WTC11 (cell line): Measurements from ENCODE around the gene HIF3A. TPM values are rescaled to one million over a fixed set of nuclear protein-coding genes. Genes with fewer than 3 reads are reported as not detected.

Source experiments
- ATAC-seq: fragments of 200-7000 bp; cut with Tn5 transposase; 2 replicates; pipeline ENCODE4 v1.10.0; 2021; ENCODE audit warnings: mild to moderate bottlenecking, moderate library complexity
- Bru-seq: library from RNA; stranded (reverse); fragments of 400-500 nt; gene quantifications from one replicate; lab custom pipeline; 2021; lab: Mats Ljungman, UMichigan
- CTCF ChIA-PET: fragments of 300-600 bp; sonication (Branson Sonifier 250); formaldehyde crosslinking; loops from one replicate; lab custom pipeline; 2021; ENCODE audit warnings: antibody characterized with exemption; lab: Charles Lee
- POLR2A ChIA-PET: fragments of 350-600 bp; sonication (Branson Sonifier 250); formaldehyde crosslinking; loops from one replicate; lab custom pipeline; 2021; ENCODE audit warnings: antibody characterized with exemption; lab: Charles Lee
- DNase-seq: peaks from one replicate; pipeline ENCODE4 v3.0.0; 2021; ENCODE audit warnings: low spot score
- H3K27ac Mint-ChIP-seq: 2 replicates; pipeline ENCODE4 v1.8.0; 2021; ENCODE audit warnings: mixed read lengths
- H3K27me3 Mint-ChIP-seq: 2 replicates; pipeline ENCODE4 v1.8.0; 2021; ENCODE audit warnings: low read depth, mild to moderate bottlenecking, moderate library complexity, mixed read lengths
- H3K36me3 Mint-ChIP-seq: 2 replicates; pipeline ENCODE4 v1.8.0; 2021; ENCODE audit warnings: mixed read lengths
- H3K4me1 Mint-ChIP-seq: 2 replicates; pipeline ENCODE4 v1.8.0; 2022; ENCODE audit warnings: mixed read lengths
- H3K4me3 Mint-ChIP-seq: 2 replicates; pipeline ENCODE4 v1.8.0; 2021; ENCODE audit warnings: mild to moderate bottlenecking, moderate library complexity, mixed read lengths
- H3K9me3 Mint-ChIP-seq: 2 replicates; pipeline ENCODE4 v1.8.0; 2021; ENCODE audit warnings: mixed read lengths
- FOXJ3 ChIP-seq: sonication (generic); formaldehyde crosslinking; IDR thresholded peaks from 2 replicates; pipeline ENCODE4 v1.9.0; 2021; ENCODE audit warnings: missing genetic modification reagents, mild to moderate bottlenecking, borderline replicate concordance
- JAZF1 ChIP-seq: fragments of 250-450 bp; sonication (Bioruptor Pico); IDR thresholded peaks from 2 replicates; pipeline ENCODE4 v1.9.0; 2021; ENCODE audit warnings: moderate library complexity, mild to moderate bottlenecking, inconsistent platforms
- NFYB ChIP-seq: sonication (generic); formaldehyde crosslinking; conservative IDR thresholded peaks from 2 replicates; pipeline ENCODE4 v1.8.0; 2022; ENCODE audit warnings: low read depth, missing genetic modification reagents
- OVOL2 ChIP-seq: fragments of 250-450 bp; sonication (Bioruptor Pico); IDR thresholded peaks from 2 replicates; pipeline ENCODE4 v1.9.0; 2021; ENCODE audit warnings: mild to moderate bottlenecking, borderline replicate concordance
- RORB ChIP-seq: fragments of 250-450 bp; sonication (Bioruptor Pico); IDR thresholded peaks from 2 replicates; pipeline ENCODE4 v1.9.0; 2021; ENCODE audit warnings: mild to moderate bottlenecking
- SOX15 ChIP-seq: fragments of 250-450 bp; sonication (Bioruptor Pico); IDR thresholded peaks from 2 replicates; pipeline ENCODE4 v1.9.0; 2021; ENCODE audit warnings: mild to moderate bottlenecking
- SP1 ChIP-seq: sonication (generic); formaldehyde crosslinking; conservative IDR thresholded peaks from 2 replicates; pipeline ENCODE4 v1.8.1; 2022; ENCODE audit warnings: missing genetic modification reagents
- ZNF232 ChIP-seq: sonication (generic); formaldehyde crosslinking; IDR thresholded peaks from 2 replicates; pipeline ENCODE4 v1.8.0; 2022; ENCODE audit warnings: mild to moderate bottlenecking, missing genetic modification reagents
- ZNF671 ChIP-seq: fragments of 250-450 bp; sonication (Bioruptor Pico); IDR thresholded peaks from 2 replicates; pipeline ENCODE4 v1.8.0; 2021; ENCODE audit warnings: mild to moderate bottlenecking
- long read RNA-seq, 3 experiments: library from RNA in 1 of 3; library from capped mRNA in 1 of 3; library from polyadenylated mRNA in 1 of 3; unstranded in 2 of 3; stranded (forward) in 1 of 3; transcript quantifications; one replicate each; pipeline ENCODE4 v2.0.0, GENCODE V29; 2021
- total RNA-seq: library from RNA; stranded (reverse); gene quantifications from 3 replicates; pipeline ENCODE4 v1.2.3, GENCODE V29; 2021
- TF ChIP-seq, protein P1 (sequence below): sonication (generic); formaldehyde crosslinking; IDR thresholded peaks from 2 replicates; pipeline ENCODE4 v1.8.1; 2023; ENCODE audit warnings: mild to moderate bottlenecking, missing genetic modification reagents
- TF ChIP-seq, protein P2 (sequence below): sonication (generic); formaldehyde crosslinking; IDR thresholded peaks from 2 replicates; pipeline ENCODE4 v1.8.0; 2023; ENCODE audit warnings: mild to moderate bottlenecking, missing genetic modification reagents
- TF ChIP-seq, protein P3 (sequence below): sonication (generic); formaldehyde crosslinking; IDR thresholded peaks from 2 replicates; pipeline ENCODE4 v1.8.1; 2022; ENCODE audit warnings: missing genetic modification reagents, borderline replicate concordance
- TF ChIP-seq, protein P4 (sequence below): sonication (generic); formaldehyde crosslinking; IDR thresholded peaks from 2 replicates; pipeline ENCODE4 v1.8.1; 2022; ENCODE audit warnings: mild to moderate bottlenecking, missing genetic modification reagents, moderate library complexity, borderline replicate concordance

HIF3A gene
- 31.8 to 58.2 TPM (median 48.7 TPM) in 3 replicates for total RNA-seq
- percentile 59 among the genes with signal in this experiment for Bru-seq, nascent RNA
- long read RNA-seq, experiment 1, full-length matches to known transcripts = 16 of 92 reads
- long read RNA-seq, experiment 1, partial matches to known transcripts = 13 of 92 reads
- long read RNA-seq, experiment 1, other reads (novel, unspliced or antisense) = 63 of 92 reads
- long read RNA-seq, experiment 2, full-length matches to known transcripts = 1 of 19 reads
- long read RNA-seq, experiment 2, partial matches to known transcripts = 5 of 19 reads
- long read RNA-seq, experiment 2, other reads (novel, unspliced or antisense) = 13 of 19 reads
- long read RNA-seq, experiment 3, partial matches to known transcripts = 0 of 2 reads
- long read RNA-seq, experiment 3, other reads (novel, unspliced or antisense) = 2 of 2 reads

DNA sequence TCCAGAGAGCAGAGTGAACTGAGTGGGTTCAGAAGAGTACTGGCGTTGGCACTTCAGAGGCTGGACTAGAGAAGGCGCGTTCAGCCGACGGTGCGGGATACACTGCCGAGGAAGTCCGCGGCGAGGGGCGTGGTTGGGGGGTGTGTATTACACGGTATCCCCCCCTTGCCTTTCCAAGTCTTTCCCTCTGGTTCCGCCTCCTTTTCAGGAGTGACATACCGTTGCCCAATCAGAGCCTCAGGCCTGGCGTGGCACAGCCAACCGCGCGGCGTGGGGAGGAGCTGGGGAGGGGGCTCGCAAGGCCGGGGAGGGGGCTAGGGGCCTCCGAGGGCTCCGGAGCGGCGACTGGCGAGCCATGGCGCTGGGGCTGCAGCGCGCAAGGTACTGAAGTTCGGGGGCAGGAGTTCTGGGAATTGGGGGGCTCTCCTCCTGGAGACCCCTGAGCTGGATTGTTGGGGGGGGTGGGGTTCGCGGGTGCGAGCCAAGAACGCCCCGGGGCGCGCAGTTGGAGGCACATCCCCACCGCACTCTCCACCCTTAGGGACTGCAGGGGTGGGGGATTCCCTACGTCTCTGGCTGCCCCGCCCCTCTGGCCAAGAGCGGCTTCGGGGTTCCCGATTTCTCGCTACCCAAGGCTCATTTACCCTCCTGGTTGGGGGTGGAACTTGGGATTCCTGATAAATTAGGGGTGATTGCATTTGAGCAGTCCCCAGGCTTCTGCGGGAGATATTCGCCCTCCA, at the start of gene HIF3A:
HIF3A (plus strand) TSS at position 321 of the 740 bp plus-strand sequence; CDS start at position 356, 35 bp downstream.
- ChIA-PET CTCF (interaction anchor here (0.6 to 7.2 kb wide), 8 partner anchors 15 to 268 kb away, joined by 3 to 95 read pairs (median 4); no protein-coding TSS in a partner anchor), POLR2A (interaction anchor here (0.5 to 0.6 kb wide), 2 partner anchors 10 to 202 kb away, joined by 3 to 4 read pairs; no protein-coding TSS in a partner anchor)
- H3K36me3 Mint-ChIP-seq = no peaks in the 10 kb centered on the region
- H3K27ac Mint-ChIP-seq = no peak within 1 kb of the TSS
- no peak for TF ChIP-seq JAZF1 (CRISPR knock-in tag)
- TF ChIP-seq NFYB (CRISPR knock-in tag) = peak; percentile 95
- peak; percentile 85 for TF ChIP-seq SP1
- ATAC-seq (peak; percentile 86), DNase-seq (peak; percentile 93)
- H3K4me1 Mint-ChIP-seq = peaks cover 27% of the 10 kb centered on the region
- H3K9me3 Mint-ChIP-seq = no peaks in the 10 kb centered on the region
- peaks cover 15% of the 10 kb centered on the region for H3K27me3 Mint-ChIP-seq
- H3K4me3 Mint-ChIP-seq = peak within 1 kb of the TSS; percentile 80

DNA sequence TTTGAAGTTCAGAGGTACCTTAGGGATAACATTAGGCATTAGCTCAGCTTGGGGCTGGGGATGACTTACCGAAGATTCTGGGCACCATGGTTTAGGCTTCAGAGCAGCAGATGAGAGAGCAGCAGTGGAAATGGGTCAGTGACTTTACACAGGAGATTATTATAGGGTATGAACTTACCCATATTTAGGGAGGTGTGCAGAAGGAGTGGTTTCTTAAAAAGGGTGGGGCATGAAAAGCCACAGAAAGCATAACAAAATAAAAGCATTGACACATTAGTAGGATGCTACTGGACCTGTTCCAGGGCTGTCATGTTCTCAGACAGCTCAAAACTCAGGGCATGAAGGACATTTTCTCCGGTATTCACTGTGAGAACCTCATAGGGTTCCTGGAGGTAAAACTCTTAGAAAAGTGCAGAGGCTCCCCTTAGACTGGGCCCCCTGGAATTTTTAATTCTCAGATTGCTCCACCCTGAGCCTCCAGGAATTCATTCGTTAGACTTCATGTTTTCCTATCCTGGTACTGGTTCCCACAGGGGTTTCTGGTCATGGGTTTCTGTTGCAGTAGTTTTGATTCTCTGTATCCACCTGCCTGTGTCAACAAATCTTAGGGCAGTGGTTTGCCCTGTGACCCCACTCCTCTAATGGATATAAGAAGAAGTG, 46.6 kb upstream of the HIF3A start:
- ChIA-PET CTCF (interaction anchor here (1.2 to 2.3 kb wide), 3 partner anchors 172 to 222 kb away, joined by 4 to 8 read pairs (median 6); no protein-coding TSS in a partner anchor), POLR2A (interaction anchor here (0.6 kb wide), 1 partner anchor 147 kb away, joined by 6 read pairs; no protein-coding TSS in a partner anchor)
- no peak for DNase-seq
- Mint-ChIP-seq H3K9me3 (no peaks in the 10 kb centered on the region), H3K4me1 (0 out of 2 replicates have a peak, but pooled peaks cover 3% of the 10 kb centered on the region), H3K27ac (no peak overlapping the region), H3K4me3 (no peak overlapping the region), H3K36me3 (no peaks in the 10 kb centered on the region), H3K27me3 (no peaks in the 10 kb centered on the region; the same call in 1 of the 2 replicates)
- no peak for TF ChIP-seq OVOL2 (CRISPR knock-in tag)
- TF ChIP-seq, protein P1, sequence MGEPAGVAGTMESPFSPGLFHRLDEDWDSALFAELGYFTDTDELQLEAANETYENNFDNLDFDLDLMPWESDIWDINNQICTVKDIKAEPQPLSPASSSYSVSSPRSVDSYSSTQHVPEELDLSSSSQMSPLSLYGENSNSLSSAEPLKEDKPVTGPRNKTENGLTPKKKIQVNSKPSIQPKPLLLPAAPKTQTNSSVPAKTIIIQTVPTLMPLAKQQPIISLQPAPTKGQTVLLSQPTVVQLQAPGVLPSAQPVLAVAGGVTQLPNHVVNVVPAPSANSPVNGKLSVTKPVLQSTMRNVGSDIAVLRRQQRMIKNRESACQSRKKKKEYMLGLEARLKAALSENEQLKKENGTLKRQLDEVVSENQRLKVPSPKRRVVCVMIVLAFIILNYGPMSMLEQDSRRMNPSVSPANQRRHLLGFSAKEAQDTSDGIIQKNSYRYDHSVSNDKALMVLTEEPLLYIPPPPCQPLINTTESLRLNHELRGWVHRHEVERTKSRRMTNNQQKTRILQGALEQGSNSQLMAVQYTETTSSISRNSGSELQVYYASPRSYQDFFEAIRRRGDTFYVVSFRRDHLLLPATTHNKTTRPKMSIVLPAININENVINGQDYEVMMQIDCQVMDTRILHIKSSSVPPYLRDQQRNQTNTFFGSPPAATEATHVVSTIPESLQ = no peak
- no peak for TF ChIP-seq RORB (CRISPR knock-in tag)
- TF ChIP-seq ZNF232 (CRISPR knock-in tag) = no peak
- no peak for TF ChIP-seq SOX15 (CRISPR knock-in tag)
- TF ChIP-seq ZNF671 (CRISPR knock-in tag) = no peak
- TF ChIP-seq, protein P2, sequence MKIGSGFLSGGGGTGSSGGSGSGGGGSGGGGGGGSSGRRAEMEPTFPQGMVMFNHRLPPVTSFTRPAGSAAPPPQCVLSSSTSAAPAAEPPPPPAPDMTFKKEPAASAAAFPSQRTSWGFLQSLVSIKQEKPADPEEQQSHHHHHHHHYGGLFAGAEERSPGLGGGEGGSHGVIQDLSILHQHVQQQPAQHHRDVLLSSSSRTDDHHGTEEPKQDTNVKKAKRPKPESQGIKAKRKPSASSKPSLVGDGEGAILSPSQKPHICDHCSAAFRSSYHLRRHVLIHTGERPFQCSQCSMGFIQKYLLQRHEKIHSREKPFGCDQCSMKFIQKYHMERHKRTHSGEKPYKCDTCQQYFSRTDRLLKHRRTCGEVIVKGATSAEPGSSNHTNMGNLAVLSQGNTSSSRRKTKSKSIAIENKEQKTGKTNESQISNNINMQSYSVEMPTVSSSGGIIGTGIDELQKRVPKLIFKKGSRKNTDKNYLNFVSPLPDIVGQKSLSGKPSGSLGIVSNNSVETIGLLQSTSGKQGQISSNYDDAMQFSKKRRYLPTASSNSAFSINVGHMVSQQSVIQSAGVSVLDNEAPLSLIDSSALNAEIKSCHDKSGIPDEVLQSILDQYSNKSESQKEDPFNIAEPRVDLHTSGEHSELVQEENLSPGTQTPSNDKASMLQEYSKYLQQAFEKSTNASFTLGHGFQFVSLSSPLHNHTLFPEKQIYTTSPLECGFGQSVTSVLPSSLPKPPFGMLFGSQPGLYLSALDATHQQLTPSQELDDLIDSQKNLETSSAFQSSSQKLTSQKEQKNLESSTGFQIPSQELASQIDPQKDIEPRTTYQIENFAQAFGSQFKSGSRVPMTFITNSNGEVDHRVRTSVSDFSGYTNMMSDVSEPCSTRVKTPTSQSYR (CRISPR knock-in tag) = no peak
- TF ChIP-seq, protein P3, sequence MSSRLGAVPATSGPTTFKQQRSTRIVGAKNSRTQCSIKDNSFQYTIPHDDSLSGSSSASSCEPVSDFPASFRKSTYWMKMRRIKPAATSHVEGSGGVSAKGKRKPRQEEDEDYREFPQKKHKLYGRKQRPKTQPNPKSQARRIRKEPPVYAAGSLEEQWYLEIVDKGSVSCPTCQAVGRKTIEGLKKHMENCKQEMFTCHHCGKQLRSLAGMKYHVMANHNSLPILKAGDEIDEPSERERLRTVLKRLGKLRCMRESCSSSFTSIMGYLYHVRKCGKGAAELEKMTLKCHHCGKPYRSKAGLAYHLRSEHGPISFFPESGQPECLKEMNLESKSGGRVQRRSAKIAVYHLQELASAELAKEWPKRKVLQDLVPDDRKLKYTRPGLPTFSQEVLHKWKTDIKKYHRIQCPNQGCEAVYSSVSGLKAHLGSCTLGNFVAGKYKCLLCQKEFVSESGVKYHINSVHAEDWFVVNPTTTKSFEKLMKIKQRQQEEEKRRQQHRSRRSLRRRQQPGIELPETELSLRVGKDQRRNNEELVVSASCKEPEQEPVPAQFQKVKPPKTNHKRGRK (CRISPR knock-in tag) = no peak
- TF ChIP-seq, protein P4, sequence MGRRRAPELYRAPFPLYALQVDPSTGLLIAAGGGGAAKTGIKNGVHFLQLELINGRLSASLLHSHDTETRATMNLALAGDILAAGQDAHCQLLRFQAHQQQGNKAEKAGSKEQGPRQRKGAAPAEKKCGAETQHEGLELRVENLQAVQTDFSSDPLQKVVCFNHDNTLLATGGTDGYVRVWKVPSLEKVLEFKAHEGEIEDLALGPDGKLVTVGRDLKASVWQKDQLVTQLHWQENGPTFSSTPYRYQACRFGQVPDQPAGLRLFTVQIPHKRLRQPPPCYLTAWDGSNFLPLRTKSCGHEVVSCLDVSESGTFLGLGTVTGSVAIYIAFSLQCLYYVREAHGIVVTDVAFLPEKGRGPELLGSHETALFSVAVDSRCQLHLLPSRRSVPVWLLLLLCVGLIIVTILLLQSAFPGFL (CRISPR knock-in tag) = no peak
- TF ChIP-seq FOXJ3 (CRISPR knock-in tag) = no peak
- ATAC-seq = no peak
